ENCODE data around the gene TEX13D.
"Not testable (repeated sequence)": the region's sequence is repeated elsewhere in the genome, so short reads cannot be mapped to it uniquely, and the experiment has no call there.

TEX13D gene

DNA sequence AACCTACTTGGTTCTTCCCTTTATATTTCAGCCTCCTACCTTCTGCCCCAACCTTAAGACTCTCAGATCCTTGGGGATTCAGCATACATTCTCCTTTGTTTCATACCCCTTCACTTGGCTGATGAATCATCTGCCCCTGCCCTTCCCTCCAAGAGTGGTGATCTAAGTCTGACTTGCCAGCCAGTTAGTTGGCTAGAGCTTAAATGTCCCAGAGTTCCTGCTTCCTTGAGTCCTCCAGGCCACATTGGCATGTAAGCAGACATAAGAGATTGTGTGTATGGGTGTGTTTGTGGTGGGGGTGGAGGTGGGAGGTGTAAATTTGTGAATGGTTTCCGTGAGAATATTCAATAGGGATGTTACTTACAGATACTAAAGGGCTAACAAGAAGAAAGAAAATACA is 3.7 kb upstream of the TEX13D start:
- DNase-seq (ENCODE audit: low spot score) = no peak
- TF ChIP-seq, protein P1, sequence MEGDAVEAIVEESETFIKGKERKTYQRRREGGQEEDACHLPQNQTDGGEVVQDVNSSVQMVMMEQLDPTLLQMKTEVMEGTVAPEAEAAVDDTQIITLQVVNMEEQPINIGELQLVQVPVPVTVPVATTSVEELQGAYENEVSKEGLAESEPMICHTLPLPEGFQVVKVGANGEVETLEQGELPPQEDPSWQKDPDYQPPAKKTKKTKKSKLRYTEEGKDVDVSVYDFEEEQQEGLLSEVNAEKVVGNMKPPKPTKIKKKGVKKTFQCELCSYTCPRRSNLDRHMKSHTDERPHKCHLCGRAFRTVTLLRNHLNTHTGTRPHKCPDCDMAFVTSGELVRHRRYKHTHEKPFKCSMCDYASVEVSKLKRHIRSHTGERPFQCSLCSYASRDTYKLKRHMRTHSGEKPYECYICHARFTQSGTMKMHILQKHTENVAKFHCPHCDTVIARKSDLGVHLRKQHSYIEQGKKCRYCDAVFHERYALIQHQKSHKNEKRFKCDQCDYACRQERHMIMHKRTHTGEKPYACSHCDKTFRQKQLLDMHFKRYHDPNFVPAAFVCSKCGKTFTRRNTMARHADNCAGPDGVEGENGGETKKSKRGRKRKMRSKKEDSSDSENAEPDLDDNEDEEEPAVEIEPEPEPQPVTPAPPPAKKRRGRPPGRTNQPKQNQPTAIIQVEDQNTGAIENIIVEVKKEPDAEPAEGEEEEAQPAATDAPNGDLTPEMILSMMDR (IDR thresholded peaks at IDR 0.05; ENCODE audit: extremely low read depth, missing control alignments) = no peak

DNA sequence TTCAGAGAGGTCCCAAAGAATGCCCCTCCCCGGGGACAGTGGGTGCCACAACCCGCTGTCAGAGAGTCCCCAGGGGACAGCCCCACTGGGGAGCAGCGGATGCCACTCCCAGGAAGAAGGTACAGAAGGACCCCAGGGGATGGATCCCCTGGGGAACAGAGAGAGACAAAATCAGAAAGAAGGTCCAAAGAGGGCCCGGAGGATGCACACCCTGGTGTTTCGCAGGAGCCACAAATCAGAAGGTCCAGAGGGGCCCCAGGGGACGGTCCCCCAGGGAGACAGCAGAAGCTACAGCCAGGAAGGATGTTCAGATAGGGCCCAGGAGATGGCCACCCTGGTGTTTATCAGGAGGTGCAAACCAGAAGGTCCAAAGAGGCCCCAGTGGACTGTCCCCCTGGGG is 1.4 kb downstream of the TEX13D start:
- DNase-seq (ENCODE audit: low spot score) = no peak
- TF ChIP-seq, protein P1 (IDR thresholded peaks at IDR 0.05; ENCODE audit: extremely low read depth, missing control alignments) = no peak

DNA sequence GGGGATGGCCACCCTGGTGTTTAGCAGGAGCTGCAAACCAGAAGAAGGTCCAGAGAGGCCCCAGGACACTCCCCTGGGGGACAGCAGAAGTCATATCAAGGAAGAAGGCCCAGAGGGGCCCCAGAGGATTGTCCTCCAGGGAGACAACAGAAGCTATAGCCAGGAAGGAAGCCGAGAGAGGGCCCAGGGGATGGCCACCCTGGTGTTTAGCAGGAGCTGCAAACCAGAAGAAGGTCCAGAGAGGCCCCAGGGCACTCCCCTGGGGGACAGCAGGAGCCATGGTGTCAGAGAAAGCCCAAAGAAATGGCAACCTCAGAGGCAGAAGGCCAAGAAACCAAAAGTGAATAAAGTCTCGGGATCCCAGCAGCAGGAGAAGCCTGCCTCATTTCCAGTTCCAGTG is 2.1 kb downstream of the TEX13D start:
- not testable (repeated sequence) for DNase-seq (ENCODE audit: low spot score)

DNA sequence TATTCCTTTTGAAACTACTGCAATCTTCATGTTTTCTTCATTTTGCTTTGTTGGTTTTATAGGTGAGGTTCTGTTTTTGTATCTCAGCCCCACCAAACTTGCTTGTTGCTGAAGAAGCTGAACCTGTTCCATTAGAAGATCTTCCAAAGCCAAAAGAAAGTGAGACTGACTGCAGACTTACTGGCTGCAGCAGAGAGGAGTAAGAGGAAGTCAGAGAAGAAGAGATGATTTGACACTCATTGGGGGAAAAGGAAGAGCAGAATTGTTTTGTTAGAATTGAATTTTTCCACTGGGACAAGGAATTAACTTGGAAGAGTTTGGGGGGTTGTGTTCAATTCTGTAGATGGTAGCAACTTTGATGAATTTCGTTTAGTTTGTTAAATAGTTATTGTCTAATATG is 3.1 kb downstream of the TEX13D start:
- TF ChIP-seq, protein P1 (IDR thresholded peaks at IDR 0.05; ENCODE audit: extremely low read depth, missing control alignments) = no peak
- DNase-seq (ENCODE audit: low spot score) = no peak

DNA sequence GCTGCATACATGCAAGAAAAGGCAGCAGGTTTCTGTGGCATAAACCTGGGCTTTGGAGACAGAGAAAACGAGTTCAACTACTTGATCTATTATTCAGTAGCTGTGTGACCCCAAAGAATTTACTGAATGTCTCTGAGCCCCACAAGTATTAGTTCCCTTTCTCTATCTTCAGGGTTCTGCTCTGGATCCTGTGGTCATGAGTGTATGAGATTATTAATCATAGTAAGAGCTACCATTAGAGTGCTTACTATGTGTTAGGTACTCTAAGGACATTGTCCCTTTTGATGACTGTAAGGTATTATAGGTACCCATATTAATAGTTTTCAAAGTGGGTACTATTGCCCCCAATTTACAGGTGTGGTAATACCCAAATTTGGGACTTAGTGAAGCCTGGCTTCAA is 5.5 kb downstream of the TEX13D start:
- no peak for DNase-seq (ENCODE audit: low spot score)
- TF ChIP-seq, protein P1 (IDR thresholded peaks at IDR 0.05; ENCODE audit: extremely low read depth, missing control alignments) = no peak

DNA sequence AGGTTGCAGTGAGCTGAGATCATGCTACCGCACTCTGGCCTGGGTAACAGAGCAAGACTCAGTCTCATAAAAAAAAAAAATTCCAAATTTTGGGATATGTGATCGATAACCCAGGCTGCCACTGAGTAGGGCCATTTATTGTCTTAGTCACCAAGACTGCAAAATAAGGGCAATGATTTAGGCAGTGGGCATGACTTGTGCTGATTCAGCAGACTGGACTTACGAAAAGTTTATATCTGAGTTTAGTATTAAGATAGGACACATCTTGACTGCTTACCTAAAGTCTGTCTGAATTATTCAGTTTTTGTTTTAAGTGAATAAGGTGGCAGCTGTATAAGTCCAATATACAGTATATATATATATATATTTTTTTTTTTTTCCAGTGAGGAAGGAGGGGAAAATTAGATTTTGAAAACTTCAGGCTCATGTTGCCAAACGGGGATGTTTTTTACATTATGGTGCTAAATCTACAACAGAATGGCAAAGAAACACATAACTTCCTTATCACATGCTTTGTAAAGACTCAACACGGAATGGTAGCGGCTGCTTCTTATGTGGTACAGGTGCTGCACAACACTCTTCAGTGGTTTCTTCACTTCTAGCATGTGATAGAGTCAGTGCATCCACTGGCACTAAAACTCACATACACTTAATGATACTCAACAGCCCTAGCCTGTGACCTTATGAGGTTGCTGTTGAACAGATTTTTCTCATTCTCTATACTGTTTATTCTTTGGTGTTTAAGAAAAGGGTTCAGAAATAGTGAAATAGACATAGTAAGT is 6.5 kb downstream of the TEX13D start:
- DNase-seq (ENCODE audit: low spot score) = no peak
- TF ChIP-seq, protein P1 (IDR thresholded peaks at IDR 0.05; ENCODE audit: extremely low read depth, missing control alignments) = no peak

DNA sequence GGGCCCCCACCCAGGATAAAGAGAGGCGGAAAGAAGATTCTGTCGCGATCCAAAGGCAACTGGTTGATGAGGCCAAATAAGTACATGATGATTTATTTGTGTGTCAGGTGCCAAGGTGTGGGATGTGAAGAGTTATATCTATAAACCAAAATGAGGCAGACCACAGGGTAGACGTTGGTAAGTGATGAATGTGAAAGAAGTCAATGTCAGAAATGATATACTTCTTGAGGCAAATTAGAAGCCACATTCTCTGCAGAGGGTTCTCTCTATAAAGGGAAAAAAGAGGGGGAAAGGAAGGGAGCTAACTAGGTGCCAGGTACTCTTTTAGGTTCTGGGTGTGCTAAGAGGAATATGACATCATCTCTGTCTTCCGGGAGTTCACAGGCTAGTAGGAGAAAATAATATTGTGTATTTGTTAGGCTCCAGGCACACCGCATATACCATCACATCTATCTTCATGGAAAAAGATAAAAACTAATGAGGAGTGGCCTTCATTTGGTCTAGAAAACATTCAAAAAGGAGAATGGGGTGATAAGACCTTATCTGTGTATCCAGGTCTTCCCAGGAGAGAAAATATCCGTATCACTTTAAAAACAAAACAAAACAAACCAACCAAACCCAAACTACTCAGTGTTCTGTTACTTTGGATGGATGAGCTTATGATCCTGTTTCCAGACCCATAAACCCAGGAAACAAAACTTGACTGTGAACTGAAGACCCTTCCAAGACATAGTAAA is 9.1 kb downstream of the TEX13D start:
- TF ChIP-seq, protein P1 (IDR thresholded peaks at IDR 0.05; ENCODE audit: extremely low read depth, missing control alignments) = no peak

More for the DNA sequence above, 9.1 kb downstream of the TEX13D start:
- no peak for DNase-seq (ENCODE audit: low spot score)
